Measurements from ENCODE around the gene BPIFA2. TPM values are rescaled to one million over a fixed set of nuclear protein-coding genes. Genes with fewer than 3 reads are reported as not detected.
"Not testable (repeated sequence)": the region's sequence is repeated elsewhere in the genome, so short reads cannot be mapped to it uniquely, and the experiment has no call there.

Gene BPIFA2
- total RNA-seq, 4 donors from 2014 or later = not detected

- no peak for TF ChIP-seq CTCF (IDR thresholded peaks at IDR 0.05)
- ATAC-seq (ENCODE audit: low FRiP score) (no peak), DNase-seq (ENCODE audit: low spot score) (no peak)
Measured at GRCh38 chr20:33180169-33180568, 12.2 kb downstream of the BPIFA2 start.

GRCh38 chr20:33181482-33182093 is 13.6 kb downstream of the BPIFA2 start:
- no peak for TF ChIP-seq CTCF (IDR thresholded peaks at IDR 0.05)
- DNase-seq (ENCODE audit: low spot score) (no peak), ATAC-seq (ENCODE audit: low FRiP score) (no peak)

GRCh38 chr20:33183312-33183711 is 15.4 kb downstream of the BPIFA2 start:
- no peak for TF ChIP-seq CTCF (IDR thresholded peaks at IDR 0.05)
- ATAC-seq (ENCODE audit: low FRiP score) (no peak), DNase-seq (ENCODE audit: low spot score) (no peak)

- DNase-seq (ENCODE audit: low spot score) = not testable (repeated sequence)
Measured at GRCh38 chr20:33185031-33185590, 17.2 kb downstream of the BPIFA2 start.

GRCh38 chr20:33187491-33187890 is 19.5 kb downstream of the BPIFA2 start:
- ATAC-seq (ENCODE audit: low FRiP score) (no peak), DNase-seq (ENCODE audit: low spot score) (no peak)
- TF ChIP-seq CTCF (IDR thresholded peaks at IDR 0.05) = no peak

More at GRCh38 chr20:33185031-33185590, 17.2 kb downstream of the BPIFA2 start:
- ATAC-seq (ENCODE audit: low FRiP score) = not testable (repeated sequence)

- no peak for ATAC-seq (ENCODE audit: low FRiP score)
- no peak for TF ChIP-seq CTCF (IDR thresholded peaks at IDR 0.05)
- no peak for DNase-seq (ENCODE audit: low spot score)
Measured at GRCh38 chr20:33188421-33188820, 20.5 kb downstream of the BPIFA2 start.

- TF ChIP-seq CTCF (IDR thresholded peaks at IDR 0.05) = no peak
- DNase-seq (ENCODE audit: low spot score) (no peak), ATAC-seq (ENCODE audit: low FRiP score) (no peak)
Measured at GRCh38 chr20:33191484-33191883, 23.5 kb downstream of the BPIFA2 start.

Data from omental fat pad (tissue), 4 donors.